Endothelial cell of umbilical vein (primary cell): ENCODE measurements around the gene ZIC1. TPM values are rescaled to one million over a fixed set of nuclear protein-coding genes. Genes with fewer than 3 reads are reported as not detected.

Experiments
- BruUV-seq: library from RNA; stranded (reverse); fragments of 400-500 nt; replicated peaks from 2 replicates; lab custom pipeline; 2021; lab: Mats Ljungman, UMichigan
- CTCF ChIA-PET: fragments of 300-600, 350-600 bp; sonication (Branson Sonifier 250); formaldehyde crosslinking; loops from one replicate; lab custom pipeline; 2021; ENCODE audit warnings: antibody characterized with exemption, inconsistent platforms; lab: Charles Lee
- POLR2A ChIA-PET: fragments of 300-600, 350-600 bp; sonication (Branson Sonifier 250); formaldehyde crosslinking; loops from one replicate; lab custom pipeline; 2021; ENCODE audit warnings: antibody characterized with exemption, inconsistent platforms; lab: Charles Lee
- DNase-seq: peaks from one replicate; pipeline ENCODE4 v3.0.0-alpha.2; 2011; ENCODE audit warnings: low read depth, low spot score
- FAIRE-seq: peaks from 2 replicates; lab custom pipeline; 2011; peaks lifted over from hg19 to GRCh38; lab: Jason Lieb, UNC
- H2AFZ ChIP-seq: 2 replicates; pipeline ENCODE4 v1.6.0; 2012; ENCODE audit warnings: low read depth, low read length, control low read depth, inconsistent platforms
- H3K27ac ChIP-seq: 2 replicates; pipeline ENCODE4 v1.5.1; 2011; ENCODE audit warnings: low read depth, mild to moderate bottlenecking, control low read depth, low read length, moderate library complexity; ENCODE audit not compliant: insufficient read depth
- H3K27me3 ChIP-seq, 2 experiments: 2 replicates each; pipeline versions ENCODE4 v1.6.0 to v1.6.1; 2011; ENCODE audit warnings: low read length in 2 of 2, mixed read lengths in 1 of 2; ENCODE audit not compliant: control insufficient read depth in 2 of 2, insufficient read depth in 2 of 2
- H3K36me3 ChIP-seq, 2 experiments: 2 replicates in 1 of 2; 3 replicates in 1 of 2; pipeline ENCODE4 v1.5.1; 2011; ENCODE audit warnings: low read length in 2 of 2, mild to moderate bottlenecking in 1 of 2, moderate library complexity in 1 of 2; ENCODE audit not compliant: control insufficient read depth in 2 of 2, insufficient read depth in 2 of 2; ENCODE audit errors: extremely low read depth in 1 of 2
- H3K4me1 ChIP-seq: 3 replicates; pipeline ENCODE4 v1.5.1; 2011; ENCODE audit warnings: mild to moderate bottlenecking, low read length; ENCODE audit not compliant: control insufficient read depth, insufficient read depth; ENCODE audit errors: extremely low read depth
- H3K4me2 ChIP-seq: 2 replicates; pipeline ENCODE4 v1.6.1; 2011; ENCODE audit warnings: low read length, control low read depth, mixed read lengths; ENCODE audit not compliant: insufficient read depth
- H3K4me3 ChIP-seq, 3 experiments: fragments of 200-600 bp in 1 of 3; sonication (generic), shearing (Covaris generic) in 1 of 3; replicated peaks in 1 of 3; 2 replicates each; pipeline ENCODE4 v1.5.1; 2011 to 2016; ENCODE audit warnings: control low read depth in 3 of 3, low read length in 3 of 3, mild to moderate bottlenecking in 2 of 3, inconsistent platforms in 1 of 3, low read depth in 1 of 3, moderate library complexity in 1 of 3; ENCODE audit not compliant: insufficient read depth in 1 of 3
- H3K79me2 ChIP-seq: 2 replicates; pipeline ENCODE4 v1.6.0; 2012; ENCODE audit warnings: low read length, inconsistent platforms; ENCODE audit not compliant: control insufficient read depth, insufficient read depth
- H3K9ac ChIP-seq: replicated peaks from 2 replicates; pipeline ENCODE3; 2011; ENCODE audit warnings: low read length, control low read depth; ENCODE audit not compliant: insufficient read depth; ENCODE audit errors: extremely low read depth
- H3K9me1 ChIP-seq: replicated peaks from 3 replicates; pipeline ENCODE4 v1.6.0; 2011; ENCODE audit warnings: mild to moderate bottlenecking, low read length; ENCODE audit not compliant: control insufficient read depth, insufficient read depth; ENCODE audit errors: extremely low read depth
- H3K9me3 ChIP-seq: replicated peaks from 2 replicates; pipeline ENCODE4 v1.5.1; 2012; ENCODE audit warnings: low read length, inconsistent platforms; ENCODE audit not compliant: control insufficient read depth, insufficient read depth
- H4K20me1 ChIP-seq: replicated peaks from 2 replicates; pipeline ENCODE3; 2011; ENCODE audit warnings: mild to moderate bottlenecking, low read length; ENCODE audit not compliant: control insufficient read depth, insufficient read depth; ENCODE audit errors: extremely low read depth
- EZH2 ChIP-seq: IDR thresholded peaks from 2 replicates; pipeline ENCODE4 v1.6.1; 2012; ENCODE audit warnings: borderline replicate concordance, low read depth, mild to moderate bottlenecking, moderate library complexity, low read length, inconsistent platforms; ENCODE audit not compliant: severe bottlenecking
- FOS ChIP-seq: IDR thresholded peaks from 2 replicates; pipeline ENCODE4 v1.6.1; 2011; ENCODE audit warnings: mild to moderate bottlenecking, low read length, moderate library complexity, borderline replicate concordance; ENCODE audit not compliant: insufficient read depth
- JUN ChIP-seq: IDR thresholded peaks from 2 replicates; pipeline ENCODE4 v1.6.1; 2011; ENCODE audit warnings: borderline replicate concordance, low read depth; ENCODE audit not compliant: insufficient read length, insufficient read depth
- MAX ChIP-seq: IDR thresholded peaks from 2 replicates; pipeline ENCODE4 v1.6.1; 2011; ENCODE audit not compliant: insufficient read depth, insufficient read length
- MYC ChIP-seq: IDR thresholded peaks from one replicate; pipeline ENCODE4 v1.6.1; 2011; ENCODE audit warnings: mild to moderate bottlenecking, low read depth, low read length
- POLR2AphosphoS5 ChIP-seq: IDR thresholded peaks from 2 replicates; pipeline ENCODE4 v1.6.1; 2012; ENCODE audit warnings: low read depth, mild to moderate bottlenecking, control low read depth, low read length, moderate library complexity; ENCODE audit not compliant: insufficient read depth
- dilution Hi-C: fragments of 300-500 bp; cut with MboI; formaldehyde crosslinking; loops from one replicate; pipeline ENCODE4 v1.15.0; 2019; ENCODE audit warnings: low sequenced_read_pairs; ENCODE audit not compliant: extremely low pct_ligation_motif_present
- intact Hi-C: fragments of 100-400 bp; cut with micrococcal nuclease; formaldehyde crosslinking; loops from one replicate; pipeline ENCODE4 v1.10.0; 2022
- polyA plus RNA-seq, 4 experiments: library from polyadenylated mRNA; depleted of rRNA in 3 of 4; stranded (reverse) in 3 of 4; unstranded in 1 of 4; fragments of >200 nt; gene quantifications; 2 replicates each; pipeline versions ENCODE4 v1.2.1 to v1.2.3, GENCODE V29; 2011 to 2012; ENCODE audit warnings: missing spikeins in 1 of 4
- total RNA-seq: library from RNA; stranded (reverse); gene quantifications from 2 replicates; pipeline ENCODE4 v1.2.3, GENCODE V29; 2021

ZIC1 gene
- total and polyA plus RNA-seq, 2 donors (not counting 3 experiments of a cell fraction or from before 2014, with no cell fraction given) = not detected

GRCh38 chr3:147418808-147419701, 9.9 kb downstream of the ZIC1 start:
- TF ChIP-seq MAX = peak; percentile 30
- no peak for TF ChIP-seq FOS
- peak; percentile 30 for TF ChIP-seq EZH2
- no peak for TF ChIP-seq JUN
- no peak for TF ChIP-seq POLR2AphosphoS5
- no peak for TF ChIP-seq MYC
- H3K4me1 ChIP-seq = peaks cover 4% of the 10 kb centered on the region
- dilution Hi-C loops (no loop called here), intact Hi-C loops (loop anchor here (10.0 kb wide), 2 partner anchors 294 to 396 kb away; no protein-coding TSS in a partner anchor)
- H2AFZ ChIP-seq = no peak overlapping the region
- peaks cover 3% of the 10 kb centered on the region for H4K20me1 ChIP-seq
- H3K9me3 ChIP-seq = no peaks in the 10 kb centered on the region
- H3K27ac ChIP-seq = no peak overlapping the region
- DNase-seq = no peak
- no peaks in the 10 kb centered on the region for H3K9me1 ChIP-seq
- peaks cover 91 to 100% of the 10 kb centered on the region in 2 experiments for H3K27me3 ChIP-seq
- no peaks in the 10 kb centered on the region for H3K79me2 ChIP-seq
- H3K4me2 ChIP-seq = no peak overlapping the region
- FAIRE-seq = no peak
- no TSS peak for BruUV-seq
- H3K4me3 ChIP-seq = no peak overlapping the region
- no peak overlapping the region for H3K9ac ChIP-seq
- CTCF ChIA-PET = interaction anchor here (0.5 to 0.9 kb wide), 2 partner anchors 244 to 658 kb away, joined by 3 read pairs; no protein-coding TSS in a partner anchor
- no peaks in the 10 kb centered on the region for H3K36me3 ChIP-seq
- POLR2A ChIA-PET = no interaction called here
